Fibroblast of pulmonary artery (primary cell): ENCODE measurements around the gene MRPS27.

ENCODE experiments used
- DNase-seq: peaks from one replicate; pipeline ENCODE4 v3.0.0-alpha.2; 2010; ENCODE audit warnings: low read depth
- H3K4me3 ChIP-seq: replicated peaks from 2 replicates; pipeline ENCODE4 v1.5.1; 2011; ENCODE audit warnings: low read depth, mild to moderate bottlenecking, control low read depth, low read length, moderate library complexity
- TF ChIP-seq, protein P1 (sequence below): IDR thresholded peaks from 2 replicates; pipeline ENCODE4 v1.5.1; 2011; ENCODE audit warnings: mild to moderate bottlenecking, control low read depth, low read length, inconsistent platforms; ENCODE audit errors: missing control alignments

MRPS27 gene

GRCh38 chr5:72231991-72232703 is 87.9 kb downstream of the MRPS27 start:
- H3K4me3 ChIP-seq, result no peak overlapping the region
- DNase-seq, result no peak
- TF ChIP-seq, protein P1, sequence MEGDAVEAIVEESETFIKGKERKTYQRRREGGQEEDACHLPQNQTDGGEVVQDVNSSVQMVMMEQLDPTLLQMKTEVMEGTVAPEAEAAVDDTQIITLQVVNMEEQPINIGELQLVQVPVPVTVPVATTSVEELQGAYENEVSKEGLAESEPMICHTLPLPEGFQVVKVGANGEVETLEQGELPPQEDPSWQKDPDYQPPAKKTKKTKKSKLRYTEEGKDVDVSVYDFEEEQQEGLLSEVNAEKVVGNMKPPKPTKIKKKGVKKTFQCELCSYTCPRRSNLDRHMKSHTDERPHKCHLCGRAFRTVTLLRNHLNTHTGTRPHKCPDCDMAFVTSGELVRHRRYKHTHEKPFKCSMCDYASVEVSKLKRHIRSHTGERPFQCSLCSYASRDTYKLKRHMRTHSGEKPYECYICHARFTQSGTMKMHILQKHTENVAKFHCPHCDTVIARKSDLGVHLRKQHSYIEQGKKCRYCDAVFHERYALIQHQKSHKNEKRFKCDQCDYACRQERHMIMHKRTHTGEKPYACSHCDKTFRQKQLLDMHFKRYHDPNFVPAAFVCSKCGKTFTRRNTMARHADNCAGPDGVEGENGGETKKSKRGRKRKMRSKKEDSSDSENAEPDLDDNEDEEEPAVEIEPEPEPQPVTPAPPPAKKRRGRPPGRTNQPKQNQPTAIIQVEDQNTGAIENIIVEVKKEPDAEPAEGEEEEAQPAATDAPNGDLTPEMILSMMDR, result no peak

DNA sequence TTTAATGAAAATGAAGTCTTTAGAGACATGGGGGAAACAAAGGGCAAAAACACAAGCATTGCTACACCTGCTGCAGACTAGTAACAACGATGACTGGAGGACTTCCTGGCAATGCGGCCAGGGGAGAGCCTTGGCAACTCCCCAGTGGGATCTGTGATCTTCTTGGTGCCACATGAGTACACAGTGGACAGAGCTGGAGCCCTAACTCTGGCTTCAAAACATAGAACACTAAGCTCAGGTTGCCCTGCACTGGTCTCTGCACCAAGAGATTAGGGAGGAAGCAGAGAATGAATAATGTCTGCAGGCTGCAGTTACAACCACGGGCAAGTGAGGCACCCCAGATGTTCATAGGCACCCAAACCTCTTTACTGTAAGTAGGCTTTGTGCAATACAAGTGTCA is 91.1 kb downstream of the MRPS27 start:
- no peak for DNase-seq
- TF ChIP-seq, protein P1, result no peak
- H3K4me3 ChIP-seq, result no peak overlapping the region

DNA sequence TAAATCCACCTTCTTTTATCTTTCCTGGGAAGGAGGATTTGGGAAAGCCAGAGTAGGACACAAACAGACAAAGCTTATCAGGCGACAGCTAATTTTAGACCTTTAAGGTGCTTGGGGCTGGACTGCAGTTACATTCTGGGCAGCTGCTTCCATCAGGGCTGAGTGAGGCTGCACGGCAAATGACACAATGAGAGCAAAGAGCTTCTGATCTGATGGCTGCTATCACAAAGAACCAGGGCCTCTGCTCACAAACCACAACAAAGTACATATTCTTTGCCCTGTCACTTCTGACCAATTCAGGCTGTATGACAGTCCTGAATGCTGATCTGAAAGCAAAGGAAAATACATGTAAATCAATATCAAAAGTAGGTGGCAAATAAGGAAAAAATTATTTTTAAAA is 93.1 kb downstream of the MRPS27 start:
- DNase-seq, result no peak
- TF ChIP-seq, protein P1, result no peak
- H3K4me3 ChIP-seq, result no peak overlapping the region

DNA sequence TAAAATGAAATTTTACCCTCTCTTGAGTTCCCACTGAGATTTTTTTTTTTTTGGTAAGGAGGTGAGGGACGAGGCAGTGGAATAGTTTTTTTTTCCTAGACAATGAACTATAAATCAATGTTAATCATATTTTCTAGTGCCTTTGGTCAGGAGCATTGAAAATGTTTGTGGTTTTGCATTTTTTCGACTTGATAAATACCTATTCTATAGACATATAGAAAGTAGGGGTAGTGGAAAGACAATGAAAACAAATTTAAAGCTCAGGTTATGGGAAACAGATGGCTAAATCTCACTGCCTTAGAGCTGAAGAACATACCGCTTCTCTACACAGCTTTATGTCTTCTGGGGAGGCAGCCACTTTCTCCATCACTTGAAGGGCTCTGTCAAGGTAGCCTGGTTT is 94.3 kb downstream of the MRPS27 start:
- TF ChIP-seq, protein P1, result no peak
- no peak overlapping the region for H3K4me3 ChIP-seq
- no peak for DNase-seq

DNA sequence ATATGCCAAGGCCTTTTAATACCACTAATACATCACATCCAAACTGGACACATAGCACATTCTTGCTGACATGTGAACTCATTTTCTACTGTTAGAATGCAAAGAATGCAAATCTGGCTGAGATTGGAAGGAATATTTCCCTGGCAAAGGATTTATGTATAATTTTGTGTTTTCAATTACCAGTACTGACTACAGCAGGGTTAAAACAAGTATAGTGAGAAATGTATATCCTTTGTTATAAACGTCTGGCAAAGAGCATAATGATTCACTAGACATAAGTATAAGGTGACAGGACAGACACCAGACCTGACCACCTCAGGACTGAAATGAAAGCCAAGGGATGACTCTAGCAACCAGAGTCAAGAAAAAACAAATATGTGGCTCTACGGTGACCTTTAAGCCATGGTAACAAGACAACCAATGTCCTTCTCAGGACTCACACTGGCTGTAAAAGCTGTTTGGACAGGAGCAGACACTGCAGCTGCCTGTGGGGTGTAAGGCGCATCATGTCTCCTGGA is 95.0 kb downstream of the MRPS27 start:
- H3K4me3 ChIP-seq, result no peak overlapping the region
- DNase-seq, result peak; percentile 42
- TF ChIP-seq, protein P1, result no peak

- TF ChIP-seq, protein P1, result no peak
- DNase-seq, result no peak
These were observed 96.7 kb downstream of the MRPS27 start for GRCh38 chr5:72223371-72223770.

GRCh38 chr5:72222521-72222920 is 97.5 kb downstream of the MRPS27 start:
- TF ChIP-seq, protein P1, result no peak
- no peak for DNase-seq
- H3K4me3 ChIP-seq, result no peak overlapping the region

More at GRCh38 chr5:72223371-72223770, 96.7 kb downstream of the MRPS27 start:
- H3K4me3 ChIP-seq, result no peak overlapping the region
